ENCODE results near the gene HNMT.

The HNMT gene

DNA sequence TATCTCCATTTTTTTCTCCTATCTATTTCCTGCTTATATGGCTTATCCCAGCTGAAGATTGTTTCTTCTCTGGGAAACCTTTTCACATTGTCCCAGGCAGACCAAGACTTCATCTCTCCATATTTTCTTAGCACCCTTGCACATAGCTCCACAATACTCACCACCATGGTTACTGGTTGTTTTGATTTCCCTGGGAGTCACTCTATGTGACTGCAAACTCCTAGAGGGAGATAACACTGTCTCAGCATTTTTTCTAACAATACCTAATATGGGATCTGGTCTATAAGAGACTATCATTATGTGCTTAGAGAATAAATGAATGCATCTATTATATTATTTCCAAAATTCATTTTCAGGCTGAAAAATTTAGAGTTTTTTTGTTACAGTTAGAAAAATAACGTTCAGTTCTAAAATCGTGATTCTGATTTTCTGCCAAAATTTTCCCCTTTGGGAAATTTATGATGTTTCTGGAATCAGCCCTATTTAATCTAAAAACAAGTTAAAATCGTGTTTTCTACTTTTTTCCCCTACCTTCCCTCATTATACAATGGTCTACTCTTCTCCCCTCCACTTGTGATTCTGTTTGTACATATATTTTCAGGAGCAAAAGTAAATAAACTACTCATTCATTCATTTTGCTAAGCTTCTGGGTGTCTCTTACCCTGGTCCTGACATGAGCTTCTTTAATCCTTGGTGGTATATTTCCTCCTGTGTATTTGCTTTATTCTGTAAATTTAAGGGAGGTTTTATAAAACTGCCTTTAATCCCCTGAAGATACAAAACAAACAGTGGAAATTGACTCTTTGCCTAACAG is 95.4 kb downstream of the HNMT start:
- Histone ChIP-seq H3K9me2 (replicated peaks; ENCODE audit: control insufficient read depth, low read length) (no peaks in the 10 kb centered on the region), H3K27ac (ENCODE audit: low read depth, low read length) (no peak overlapping the region), H3K79me2 (ENCODE audit: control insufficient read depth, low read length) (no peaks in the 10 kb centered on the region), H3K9me3 (ENCODE audit: control insufficient read depth, insufficient read depth, low read length) (no peaks in the 10 kb centered on the region), H3F3A (ENCODE audit: control insufficient read depth, insufficient read depth) (no peaks in the 10 kb centered on the region), H4K20me1 (ENCODE audit: control insufficient read depth, insufficient read depth, low read depth, low read length) (no peaks in the 10 kb centered on the region), H3K4me2 (ENCODE audit: low read length) (no peak overlapping the region), H3K27me3 (ENCODE audit: control insufficient read depth, low read length) (no peaks in the 10 kb centered on the region), H3K4me3 (ENCODE audit: low read length) (no peak overlapping the region), H3K4me1 (ENCODE audit: control insufficient read depth, low read length) (no peaks in the 10 kb centered on the region), H3K36me3 (ENCODE audit: control insufficient read depth, low read length) (no peaks in the 10 kb centered on the region)
- no peak for TF ChIP-seq EZH2phosphoT487 (IDR thresholded peaks at IDR 0.05; ENCODE audit: borderline replicate concordance, low read length)
- TF ChIP-seq, protein P1, sequence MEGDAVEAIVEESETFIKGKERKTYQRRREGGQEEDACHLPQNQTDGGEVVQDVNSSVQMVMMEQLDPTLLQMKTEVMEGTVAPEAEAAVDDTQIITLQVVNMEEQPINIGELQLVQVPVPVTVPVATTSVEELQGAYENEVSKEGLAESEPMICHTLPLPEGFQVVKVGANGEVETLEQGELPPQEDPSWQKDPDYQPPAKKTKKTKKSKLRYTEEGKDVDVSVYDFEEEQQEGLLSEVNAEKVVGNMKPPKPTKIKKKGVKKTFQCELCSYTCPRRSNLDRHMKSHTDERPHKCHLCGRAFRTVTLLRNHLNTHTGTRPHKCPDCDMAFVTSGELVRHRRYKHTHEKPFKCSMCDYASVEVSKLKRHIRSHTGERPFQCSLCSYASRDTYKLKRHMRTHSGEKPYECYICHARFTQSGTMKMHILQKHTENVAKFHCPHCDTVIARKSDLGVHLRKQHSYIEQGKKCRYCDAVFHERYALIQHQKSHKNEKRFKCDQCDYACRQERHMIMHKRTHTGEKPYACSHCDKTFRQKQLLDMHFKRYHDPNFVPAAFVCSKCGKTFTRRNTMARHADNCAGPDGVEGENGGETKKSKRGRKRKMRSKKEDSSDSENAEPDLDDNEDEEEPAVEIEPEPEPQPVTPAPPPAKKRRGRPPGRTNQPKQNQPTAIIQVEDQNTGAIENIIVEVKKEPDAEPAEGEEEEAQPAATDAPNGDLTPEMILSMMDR (IDR thresholded peaks at IDR 0.05; ENCODE audit: low read depth, low read length, poor library complexity, severe bottlenecking), result no peak

- no peak overlapping the region for H3K4me2 ChIP-seq (ENCODE audit: low read length)
- H3K4me1 ChIP-seq (ENCODE audit: control insufficient read depth, low read length), result no peaks in the 10 kb centered on the region
- no peaks in the 10 kb centered on the region for H4K20me1 ChIP-seq (ENCODE audit: control insufficient read depth, insufficient read depth, low read depth, low read length)
- TF ChIP-seq EZH2phosphoT487 (IDR thresholded peaks at IDR 0.05; ENCODE audit: borderline replicate concordance, low read length), result no peak
- TF ChIP-seq, protein P1 (IDR thresholded peaks at IDR 0.05; ENCODE audit: low read depth, low read length, poor library complexity, severe bottlenecking), result no peak
- H3K27me3 ChIP-seq (ENCODE audit: control insufficient read depth, low read length), result no peaks in the 10 kb centered on the region
- H3F3A ChIP-seq (ENCODE audit: control insufficient read depth, insufficient read depth), result no peaks in the 10 kb centered on the region
- no peak overlapping the region for H3K27ac ChIP-seq (ENCODE audit: low read depth, low read length)
- no peak overlapping the region for H3K4me3 ChIP-seq (ENCODE audit: low read length)
- no peaks in the 10 kb centered on the region for H3K9me3 ChIP-seq (ENCODE audit: control insufficient read depth, insufficient read depth, low read length)
- H3K9me2 ChIP-seq (replicated peaks; ENCODE audit: control insufficient read depth, low read length), result no peaks in the 10 kb centered on the region
- H3K79me2 ChIP-seq (ENCODE audit: control insufficient read depth, low read length), result no peaks in the 10 kb centered on the region
- H3K36me3 ChIP-seq (ENCODE audit: control insufficient read depth, low read length), result no peaks in the 10 kb centered on the region
These were observed 96.0 kb downstream of the HNMT start for GRCh38 chr2:138060301-138060635.

- TF ChIP-seq, protein P1 (IDR thresholded peaks at IDR 0.05; ENCODE audit: low read depth, low read length, poor library complexity, severe bottlenecking), result no peak
- TF ChIP-seq EZH2phosphoT487 (IDR thresholded peaks at IDR 0.05; ENCODE audit: borderline replicate concordance, low read length), result no peak
- H3K27ac ChIP-seq (ENCODE audit: low read depth, low read length), result no peak overlapping the region
- no peaks in the 10 kb centered on the region for H3F3A ChIP-seq (ENCODE audit: control insufficient read depth, insufficient read depth)
- no peaks in the 10 kb centered on the region for H3K9me3 ChIP-seq (ENCODE audit: control insufficient read depth, insufficient read depth, low read length)
- no peaks in the 10 kb centered on the region for H3K4me1 ChIP-seq (ENCODE audit: control insufficient read depth, low read length)
- H4K20me1 ChIP-seq (ENCODE audit: control insufficient read depth, insufficient read depth, low read depth, low read length), result no peaks in the 10 kb centered on the region
- no peak overlapping the region for H3K4me3 ChIP-seq (ENCODE audit: low read length)
- no peaks in the 10 kb centered on the region for H3K27me3 ChIP-seq (ENCODE audit: control insufficient read depth, low read length)
- no peaks in the 10 kb centered on the region for H3K79me2 ChIP-seq (ENCODE audit: control insufficient read depth, low read length)
- H3K4me2 ChIP-seq (ENCODE audit: low read length), result no peak overlapping the region
- H3K9me2 ChIP-seq (replicated peaks; ENCODE audit: control insufficient read depth, low read length), result no peaks in the 10 kb centered on the region
- H3K36me3 ChIP-seq (ENCODE audit: control insufficient read depth, low read length), result no peaks in the 10 kb centered on the region
These were observed 97.7 kb downstream of the HNMT start for GRCh38 chr2:138061961-138062360.
